Activated T-cell treated with anti-CD3 and anti-CD28 coated beads for 24 hours (primary cell): ENCODE measurements around the gene C4orf36.

Source experiments
- DNase-seq: peaks from one replicate; pipeline ENCODE4 v3.0.0-alpha.2; 2020; ENCODE audit warnings: low read depth

Gene C4orf36

GRCh38 chr4:86891762-86892635 lies at the start of gene C4orf36:
TSS of gene C4orf36 (minus strand) at chr4:86892422. CDS start at chr4:86891520, 902 bp downstream.
- DNase-seq = peak; percentile 7

GRCh38 chr4:86940920-86941460 lies 48.8 kb upstream of the C4orf36 start:
- DNase-seq = no peak

GRCh38 chr4:86939729-86940575 lies 47.7 kb upstream of the C4orf36 start:
- DNase-seq = no peak

GRCh38 chr4:86938771-86939520 lies 46.7 kb upstream of the C4orf36 start:
- no peak for DNase-seq

GRCh38 chr4:86935853-86936733 lies 43.9 kb upstream of the C4orf36 start:
- DNase-seq = peak; percentile 69

- DNase-seq = no peak
Observed at GRCh38 chr4:86935566-86935852, 43.3 kb upstream of the C4orf36 start.

- DNase-seq = peak; percentile 85
Observed at GRCh38 chr4:86934771-86935565, 42.7 kb upstream of the C4orf36 start, which contains the start of gene AFF1. TSS of gene AFF1 (plus strand) at chr4:86935011. CDS start at chr4:86948534, 13,523 bp downstream.

- no peak for DNase-seq
Observed at GRCh38 chr4:86934147-86934770, 42.0 kb upstream of the C4orf36 start.

- no peak for DNase-seq
Observed at GRCh38 chr4:86928400-86929255, 36.4 kb upstream of the C4orf36 start.

- DNase-seq = no peak
Observed at GRCh38 chr4:86927843-86928395, 35.7 kb upstream of the C4orf36 start.

GRCh38 chr4:86926435-86927086 lies 34.3 kb upstream of the C4orf36 start:
- DNase-seq = no peak

- no peak for DNase-seq
Observed at GRCh38 chr4:86924811-86925210, 32.6 kb upstream of the C4orf36 start.

GRCh38 chr4:86921608-86922252 lies 29.5 kb upstream of the C4orf36 start:
- no peak for DNase-seq

GRCh38 chr4:86919561-86920223 lies 27.5 kb upstream of the C4orf36 start:
- DNase-seq = no peak

GRCh38 chr4:86918539-86919072 lies 26.4 kb upstream of the C4orf36 start:
- no peak for DNase-seq

- no peak for DNase-seq
Observed at GRCh38 chr4:86917212-86918039, 25.2 kb upstream of the C4orf36 start.
